C4-2B (cell line): ENCODE data around the gene STPG3.
A peak's percentile ranks its signal among the peaks of the same experiment; 100 is the strongest.

Experiments
- ZFX ChIP-seq: fragments of 450-650 bp; IDR thresholded peaks from 2 replicates; pipeline ENCODE4 v1.6.1; 2017
- TF ChIP-seq, protein P1 (sequence below): fragments of 450-650 bp; conservative IDR thresholded peaks from 2 replicates; pipeline ENCODE4 v1.5.1; 2017; ENCODE audit warnings: mild to moderate bottlenecking

DNA sequence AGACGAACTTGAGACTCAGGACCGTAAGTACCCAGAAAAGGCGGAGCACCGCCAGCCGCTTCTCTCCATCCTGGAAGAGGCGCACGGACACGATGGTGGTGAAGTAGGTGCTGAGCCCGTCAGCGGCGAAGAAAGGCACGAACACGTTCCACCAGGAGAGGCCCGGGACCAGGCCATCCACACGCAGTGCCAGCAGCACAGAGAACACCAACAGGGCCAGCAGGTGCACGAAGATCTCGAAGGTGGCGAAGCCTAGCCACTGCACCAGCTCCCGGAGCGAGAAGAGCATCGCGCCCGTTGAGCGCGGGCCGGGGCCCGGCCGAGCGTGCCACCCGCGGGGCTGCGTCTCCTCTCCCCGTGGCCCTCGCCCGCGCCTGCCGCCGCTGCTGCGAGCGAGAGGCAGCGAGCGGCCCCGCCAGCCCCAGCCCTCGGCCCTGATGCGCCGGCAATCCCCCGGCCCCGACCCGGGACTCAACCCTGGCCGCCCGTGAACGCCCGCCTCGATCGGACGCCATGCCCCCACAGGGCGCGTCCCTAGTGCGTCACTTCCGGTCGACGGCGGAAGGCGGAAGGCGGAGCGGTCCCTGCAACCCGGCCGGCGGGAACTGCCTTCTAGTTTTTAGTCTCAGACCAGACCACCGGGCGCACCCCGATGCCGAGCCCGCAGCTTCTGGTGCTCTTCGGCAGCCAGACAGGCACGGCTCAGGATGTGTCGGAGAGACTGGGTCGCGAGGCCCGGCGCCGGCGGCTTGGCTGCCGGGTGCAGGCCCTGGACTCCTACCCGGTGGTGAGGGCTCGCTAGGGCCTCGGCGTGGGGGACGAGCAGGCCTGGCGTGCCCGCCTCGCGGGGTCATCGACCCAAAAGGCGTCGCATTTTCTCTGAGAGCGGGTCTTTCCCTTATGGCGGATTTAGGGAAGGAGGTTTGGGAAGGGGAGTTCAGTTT, 45.7 kb upstream of the STPG3 start, which contains the start of the genes NDOR1 and TMEM203:
- TF ChIP-seq, protein P1, sequence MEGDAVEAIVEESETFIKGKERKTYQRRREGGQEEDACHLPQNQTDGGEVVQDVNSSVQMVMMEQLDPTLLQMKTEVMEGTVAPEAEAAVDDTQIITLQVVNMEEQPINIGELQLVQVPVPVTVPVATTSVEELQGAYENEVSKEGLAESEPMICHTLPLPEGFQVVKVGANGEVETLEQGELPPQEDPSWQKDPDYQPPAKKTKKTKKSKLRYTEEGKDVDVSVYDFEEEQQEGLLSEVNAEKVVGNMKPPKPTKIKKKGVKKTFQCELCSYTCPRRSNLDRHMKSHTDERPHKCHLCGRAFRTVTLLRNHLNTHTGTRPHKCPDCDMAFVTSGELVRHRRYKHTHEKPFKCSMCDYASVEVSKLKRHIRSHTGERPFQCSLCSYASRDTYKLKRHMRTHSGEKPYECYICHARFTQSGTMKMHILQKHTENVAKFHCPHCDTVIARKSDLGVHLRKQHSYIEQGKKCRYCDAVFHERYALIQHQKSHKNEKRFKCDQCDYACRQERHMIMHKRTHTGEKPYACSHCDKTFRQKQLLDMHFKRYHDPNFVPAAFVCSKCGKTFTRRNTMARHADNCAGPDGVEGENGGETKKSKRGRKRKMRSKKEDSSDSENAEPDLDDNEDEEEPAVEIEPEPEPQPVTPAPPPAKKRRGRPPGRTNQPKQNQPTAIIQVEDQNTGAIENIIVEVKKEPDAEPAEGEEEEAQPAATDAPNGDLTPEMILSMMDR: no peak
- TF ChIP-seq ZFX: peak; percentile 95; the same call in 1 of the 2 replicates
